NCI-H226 (cell line): ENCODE data around the gene LY6G6C.
A peak's percentile ranks its signal among the peaks of the same experiment; 100 is the strongest.

Experiments used
- DNase-seq: peaks from one replicate; pipeline ENCODE4 v3.0.0-alpha.2; 2015

LY6G6C gene

GRCh38 chr6:31740397-31741223 lies 19.1 kb upstream of the LY6G6C start:
- no peak for DNase-seq

GRCh38 chr6:31739639-31740396 lies 18.3 kb upstream of the LY6G6C start, which contains the start of gene MSH5:
TSS of gene MSH5 (plus strand) at chr6:31740005. CDS start at chr6:31740467, 462 bp downstream.
- peak; percentile 99 for DNase-seq

- peak; percentile 87 for DNase-seq
These were observed 16.7 kb upstream of the LY6G6C start for GRCh38 chr6:31737991-31738979.

- no peak for DNase-seq
These were observed 15.9 kb upstream of the LY6G6C start for GRCh38 chr6:31737315-31737990.

- no peak for DNase-seq
These were observed 15.3 kb upstream of the LY6G6C start for GRCh38 chr6:31736768-31737314.

- peak; percentile 89 for DNase-seq
These were observed 14.6 kb upstream of the LY6G6C start, which contains the start of gene CLIC1 for GRCh38 chr6:31736021-31736767. TSS of gene CLIC1 (minus strand) at chr6:31736530. CDS start at chr6:31736300, 230 bp downstream.

- peak; percentile 70 for DNase-seq
These were observed 13.4 kb upstream of the LY6G6C start for GRCh38 chr6:31734821-31735406.

- DNase-seq, result no peak
These were observed 12.8 kb upstream of the LY6G6C start for GRCh38 chr6:31734247-31734820.

GRCh38 chr6:31733734-31734133 lies 12.2 kb upstream of the LY6G6C start:
- DNase-seq, result no peak

GRCh38 chr6:31732029-31732428 lies 10.5 kb upstream of the LY6G6C start:
- DNase-seq, result no peak

- DNase-seq, result no peak
These were observed 9.1 kb upstream of the LY6G6C start for GRCh38 chr6:31730631-31731086.

GRCh38 chr6:31729979-31730630 lies 8.6 kb upstream of the LY6G6C start:
- DNase-seq, result peak; percentile 73

- DNase-seq, result peak; percentile 79
These were observed 8.0 kb upstream of the LY6G6C start for GRCh38 chr6:31729515-31729978.

- no peak for DNase-seq
These were observed 7.4 kb upstream of the LY6G6C start, which contains the start of gene DDAH2 for GRCh38 chr6:31728767-31729514. TSS of gene DDAH2 (minus strand) at chr6:31729299. CDS start at chr6:31729161, 138 bp downstream.

- no peak for DNase-seq
These were observed 6.4 kb upstream of the LY6G6C start for GRCh38 chr6:31727717-31728671.

- no peak for DNase-seq
These were observed 5.6 kb upstream of the LY6G6C start for GRCh38 chr6:31727034-31727716.
